H1 (cell line): ENCODE measurements around the gene SLFN12. TPM values are rescaled to one million over a fixed set of nuclear protein-coding genes. Genes with fewer than 3 reads are reported as not detected.
A peak's percentile ranks its signal among the peaks of the same experiment; 100 is the strongest.

Experiments
- CTCF ChIA-PET: fragments of 300-600 bp; sonication (Branson Sonifier 250); formaldehyde crosslinking; loops from one replicate; lab custom pipeline; 2021; ENCODE audit not compliant: partially characterized antibody; lab: Charles Lee
- POLR2A ChIA-PET: fragments of 300-600 bp; sonication (Branson Sonifier 250); formaldehyde crosslinking; loops from one replicate; lab custom pipeline; 2021; ENCODE audit warnings: inconsistent platforms; ENCODE audit not compliant: partially characterized antibody; lab: Charles Lee
- DNase-seq, 2 experiments: peaks; one replicate each; pipeline versions ENCODE4 v3.0.0 to v3.0.0-alpha.2; 2010 to 2022; ENCODE audit warnings: low spot score in 2 of 2, low read depth in 1 of 2, mixed read lengths in 1 of 2
- FAIRE-seq: peaks from 2 replicates; lab custom pipeline; 2011; peaks lifted over from hg19 to GRCh38; lab: Jason Lieb, UNC
- H2AFZ ChIP-seq: 2 replicates; pipeline ENCODE4 v1.8.1; 2012; ENCODE audit warnings: low read length, inconsistent platforms
- H2AK5ac ChIP-seq: 2 replicates; pipeline ENCODE4 v1.6.1; 2013; ENCODE audit warnings: low read depth, low read length
- H2BK120ac ChIP-seq: replicated peaks from 2 replicates; pipeline ENCODE3; 2013; ENCODE audit warnings: low read depth, low read length, inconsistent platforms
- H2BK12ac ChIP-seq: 2 replicates; pipeline ENCODE4 v1.6.1; 2013; ENCODE audit warnings: low read depth, low read length
- H2BK15ac ChIP-seq: 2 replicates; pipeline ENCODE4 v1.6.1; 2013; ENCODE audit warnings: low read length
- H2BK20ac ChIP-seq: 2 replicates; pipeline ENCODE4 v1.6.1; 2013; ENCODE audit warnings: low read length
- H2BK5ac ChIP-seq: 2 replicates; pipeline ENCODE4 v1.6.1; 2013; ENCODE audit warnings: low read depth, low read length
- H3K14ac ChIP-seq: 2 replicates; pipeline ENCODE4 v1.6.1; 2013; ENCODE audit warnings: inconsistent platforms; ENCODE audit not compliant: insufficient read length
- H3K18ac ChIP-seq: 2 replicates; pipeline ENCODE4 v1.6.1; 2013; ENCODE audit warnings: low read length; ENCODE audit errors: extremely low read depth
- H3K23ac ChIP-seq: 2 replicates; pipeline ENCODE4 v1.6.1; 2013; ENCODE audit warnings: inconsistent platforms; ENCODE audit not compliant: insufficient read length
- H3K23me2 ChIP-seq: 2 replicates; pipeline ENCODE4 v1.6.1; 2013; ENCODE audit warnings: low read depth, low read length
- H3K27ac ChIP-seq: 2 replicates; pipeline ENCODE4 v1.6.1; 2011; ENCODE audit warnings: low read depth, low read length, inconsistent platforms
- H3K27me3 ChIP-seq, 4 experiments: replicated peaks in 1 of 4; 1 replicate in 1 of 4; 2 replicates in 3 of 4; pipeline versions ENCODE4 v1.6.1 to v1.8.1; 2011 to 2013; ENCODE audit warnings: low read length in 3 of 4, mild to moderate bottlenecking in 3 of 4, inconsistent platforms in 2 of 4, mixed read lengths in 2 of 4, moderate library complexity in 1 of 4; ENCODE audit not compliant: control insufficient read depth in 3 of 4, insufficient read depth in 3 of 4; ENCODE audit errors: extremely low read depth in 1 of 4
- H3K36me3 ChIP-seq, 4 experiments: 2 replicates each; pipeline versions ENCODE4 v1.6.1 to v1.8.1; 2011 to 2013; ENCODE audit warnings: mild to moderate bottlenecking in 4 of 4, low read length in 3 of 4, moderate library complexity in 2 of 4, control low read depth in 1 of 4, inconsistent platforms in 1 of 4; ENCODE audit not compliant: insufficient read depth in 4 of 4, control insufficient read depth in 2 of 4
- H3K4ac ChIP-seq: replicated peaks from 2 replicates; pipeline ENCODE3; 2013; ENCODE audit warnings: low read length, low read depth, mixed read lengths, inconsistent platforms; ENCODE audit not compliant: insufficient read length
- H3K4me1 ChIP-seq, 4 experiments: replicated peaks in 1 of 4; 1 replicate in 1 of 4; 2 replicates in 3 of 4; pipeline versions ENCODE4 v1.6.1 to v1.8.1; 2011 to 2013; ENCODE audit warnings: low read length in 3 of 4, inconsistent platforms in 2 of 4, mixed read lengths in 1 of 4; ENCODE audit not compliant: insufficient read depth in 4 of 4, control insufficient read depth in 3 of 4
- H3K4me2 ChIP-seq, 2 experiments: 2 replicates each; pipeline versions ENCODE4 v1.6.1 to v1.8.1; 2011 to 2013; ENCODE audit warnings: low read depth in 2 of 2, low read length in 2 of 2, control low read depth in 1 of 2, inconsistent platforms in 1 of 2, mild to moderate bottlenecking in 1 of 2; ENCODE audit not compliant: insufficient read depth in 1 of 2
- H3K4me3 ChIP-seq, 4 experiments: fragments of 200-600, 300-600 bp in 1 of 4; sonication (generic), shearing (Covaris generic), sonication (Bioruptor Twin) in 1 of 4; 2 replicates each; pipeline versions ENCODE4 v1.5.1 to v1.8.1; 2011 to 2016; ENCODE audit warnings: low read length in 4 of 4, low read depth in 3 of 4, control low read depth in 2 of 4, inconsistent platforms in 2 of 4, mild to moderate bottlenecking in 2 of 4, mixed read lengths in 1 of 4, moderate library complexity in 1 of 4; ENCODE audit not compliant: insufficient read depth in 2 of 4; ENCODE audit errors: extremely low read depth in 1 of 4
- H3K56ac ChIP-seq: replicated peaks from 2 replicates; pipeline ENCODE3; 2013; ENCODE audit warnings: low read depth, mild to moderate bottlenecking, mixed read lengths, low read length, inconsistent platforms; ENCODE audit not compliant: insufficient read length
- H3K79me1 ChIP-seq: 2 replicates; pipeline ENCODE4 v1.6.1; 2013; ENCODE audit warnings: low read depth, low read length, control low read depth
- H3K79me2 ChIP-seq, 2 experiments: 2 replicates each; pipeline versions ENCODE4 v1.6.1 to v1.8.1; 2012 to 2013; ENCODE audit warnings: low read length in 2 of 2, mild to moderate bottlenecking in 2 of 2, inconsistent platforms in 1 of 2; ENCODE audit not compliant: insufficient read depth in 2 of 2, control insufficient read depth in 1 of 2
- H3K9ac ChIP-seq, 4 experiments: replicated peaks in 1 of 4; 1 replicate in 1 of 4; 2 replicates in 3 of 4; pipeline versions ENCODE4 v1.6.1 to v1.8.1; 2011 to 2013; ENCODE audit warnings: low read depth in 3 of 4, low read length in 3 of 4, control low read depth in 2 of 4, mild to moderate bottlenecking in 2 of 4, moderate library complexity in 2 of 4, inconsistent platforms in 1 of 4; ENCODE audit errors: extremely low read depth in 1 of 4
- H3K9me3 ChIP-seq, 2 experiments: 2 replicates each; pipeline versions ENCODE4 v1.6.1 to v1.8.1; 2012 to 2013; ENCODE audit warnings: mild to moderate bottlenecking in 2 of 2, moderate library complexity in 2 of 2, control low read depth in 1 of 2, inconsistent platforms in 1 of 2, low read depth in 1 of 2, low read length in 1 of 2, mixed read lengths in 1 of 2; ENCODE audit not compliant: insufficient read depth in 2 of 2
- H4K20me1 ChIP-seq, 2 experiments: replicated peaks in 1 of 2; 2 replicates each; pipeline versions ENCODE3 to v1.8.1; 2011 to 2013; ENCODE audit warnings: inconsistent platforms in 2 of 2, low read length in 2 of 2, mild to moderate bottlenecking in 1 of 2; ENCODE audit not compliant: insufficient read depth in 2 of 2, control insufficient read depth in 1 of 2
- H4K5ac ChIP-seq: 2 replicates; pipeline ENCODE4 v1.6.1; 2013; ENCODE audit warnings: low read length, low read depth, mixed read lengths, inconsistent platforms; ENCODE audit not compliant: insufficient read length
- H4K8ac ChIP-seq: 2 replicates; pipeline ENCODE4 v1.8.0; 2013; ENCODE audit warnings: mild to moderate bottlenecking, moderate library complexity, low read length, inconsistent platforms; ENCODE audit not compliant: insufficient read depth; ENCODE audit errors: extremely low read depth
- H4K91ac ChIP-seq: replicated peaks from 2 replicates; pipeline ENCODE3; 2013; ENCODE audit warnings: low read length, mixed read lengths, inconsistent platforms; ENCODE audit not compliant: insufficient read length
- WGBS, 2 experiments: shearing (Covaris generic) in 1 of 2; methylation state at CpG; one replicate each; pipeline versions ENCODE4 v1.1.6 to v1.1.7; 2013 to 2015; ENCODE audit warnings: low lambda C conversion rate in 2 of 2, mixed read lengths in 2 of 2, inconsistent platforms in 1 of 2, low coverage in 1 of 2, missing lambda C conversion rate in 1 of 2; ENCODE audit not compliant: insufficient replicate concordance in 2 of 2, insufficient coverage in 1 of 2, insufficient read length in 1 of 2; ENCODE audit errors: extremely low coverage in 1 of 2, missing lambda C conversion rate in 1 of 2; 5-methylcytosine and 5-hydroxymethylcytosine counted together
- polyA plus RNA-seq, 7 experiments: library from polyadenylated mRNA; depleted of rRNA in 3 of 7; stranded (reverse) in 5 of 7; unstranded in 2 of 7; fragments of >200 nt in 5 of 7; fragments of 200-250 nt in 2 of 7; gene quantifications; 1 replicate in 5 of 7; 2 replicates in 1 of 7; 4 replicates in 1 of 7; pipeline versions ENCODE4 v1.2.1 to v1.2.3, GENCODE V29; 2011 to 2013; ENCODE audit warnings: missing spikeins in 2 of 7, mixed read lengths in 2 of 7
- total RNA-seq: library from RNA; stranded (reverse); fragmentation: NEBNext Ultra II Directional; extraction: Animal tissue kit (Norgen Biotek cat#: 25700); gene quantifications from 2 replicates; pipeline ENCODE4 v1.2.1, GENCODE V29; 2021

The SLFN12 gene
- total and polyA plus RNA-seq, 2 of the 8 experiments (the other 6 are each of a cell fraction or from before 2014, with no cell fraction given), result 1.6 to 10.7 TPM

GRCh38 chr17:35368081-35368830 is 64.0 kb downstream of the SLFN12 start:
- Histone ChIP-seq H4K91ac (no peak overlapping the region), H4K8ac (no peak overlapping the region), H3K56ac (no peak overlapping the region), H3K9me3 (no peaks in the 10 kb centered on the region), H3K36me3 (no peaks in the 10 kb centered on the region), H3K23me2 (no peaks in the 10 kb centered on the region; the same call in 1 of the 2 replicates), H4K5ac (no peak overlapping the region), H3K27me3 (peaks cover 22 to 45% (median 29%) of the 10 kb centered on the region in 4 experiments), H3K9ac (no peak overlapping the region), H4K20me1 (no peaks in the 10 kb centered on the region), H2BK15ac (no peak overlapping the region), H3K4me1 (peaks cover 2 to 11% (median 5%) of the 10 kb centered on the region in 4 experiments; a peak in 4 of 7 replicates), H3K14ac (no peak overlapping the region), H2AFZ (0 out of 2 replicates have a peak overlapping the region, but pooled peaks have one; percentile 16), H2BK20ac (no peak overlapping the region), H3K79me2 (no peaks in the 10 kb centered on the region), H3K4me2 (peak overlapping the region; percentile 28 to 29; a peak in 2 of 4 replicates), H3K4me3 (no peak overlapping the region), H3K18ac (no peak overlapping the region), H2AK5ac (no peak overlapping the region), H2BK5ac (no peak overlapping the region), H3K4ac (no peak overlapping the region), H3K79me1 (no peaks in the 10 kb centered on the region), H2BK120ac (no peak overlapping the region), H3K23ac (no peak overlapping the region), H3K27ac (no peak overlapping the region), H2BK12ac (no peak overlapping the region)
- ChIA-PET POLR2A (interaction anchor here (0.7 to 1.4 kb wide), 2 partner anchors 11 to 65 kb away, joined by 3 to 4 read pairs; no protein-coding TSS in a partner anchor), CTCF (interaction anchor here (1.2 kb wide), 1 partner anchor 54 kb away, joined by 4 read pairs; no protein-coding TSS in a partner anchor)
- DNase-seq (no peak), FAIRE-seq (peak; percentile 50)
- WGBS, 2 experiments, result 40% methylated on average over 4 of the region's 4 CpGs; no CpG with 5 or more reads in 1 of the 2 experiments
